PFSK-1 (cell line): ENCODE measurements around the gene MRTFB.

Experiments used
- FOXP2 ChIP-seq: optimal IDR thresholded peaks from 2 replicates; pipeline ENCODE3; 2011; ENCODE audit warnings: borderline replicate concordance, control low read depth, inconsistent platforms; ENCODE audit not compliant: insufficient read depth; ENCODE audit errors: extremely low read length, extremely low read depth
- POLR2AphosphoS5 ChIP-seq: IDR thresholded peaks from 2 replicates; pipeline ENCODE4 v1.6.1; 2012; ENCODE audit warnings: low read depth, mild to moderate bottlenecking, control low read depth, low read length, moderate library complexity
- REST ChIP-seq, 2 experiments: IDR thresholded peaks; 2 replicates each; pipeline versions ENCODE4 v1.6.1 to v1.8.0; 2011 to 2012; ENCODE audit warnings: low read depth in 2 of 2, low read length in 2 of 2, control low read depth in 1 of 2, inconsistent platforms in 1 of 2, mild to moderate bottlenecking in 1 of 2, moderate library complexity in 1 of 2; ENCODE audit not compliant: insufficient read depth in 1 of 2
- SIN3A ChIP-seq: IDR thresholded peaks from 2 replicates; pipeline ENCODE4 v1.6.1; 2012; ENCODE audit warnings: mild to moderate bottlenecking, low read length, moderate library complexity, borderline replicate concordance; ENCODE audit not compliant: insufficient read depth
- TAF1 ChIP-seq: IDR thresholded peaks from 2 replicates; pipeline ENCODE4 v1.6.1; 2012; ENCODE audit warnings: low read length, control low read depth, borderline replicate concordance; ENCODE audit not compliant: insufficient read depth

Gene MRTFB

GRCh38 chr16:14202095-14202494 lies 131.0 kb downstream of the MRTFB start:
- TF ChIP-seq SIN3A (no peak), TAF1 (no peak), FOXP2 (no peak), POLR2AphosphoS5 (no peak), REST (IDR thresholded peaks at IDR 0.05; ENCODE audit: insufficient read depth in 1 of 2, low read depth in 2 of 2, low read length in 2 of 2) (no peak)

GRCh38 chr16:14202697-14203096 lies 131.6 kb downstream of the MRTFB start:
- TF ChIP-seq REST (IDR thresholded peaks at IDR 0.05; ENCODE audit: insufficient read depth in 1 of 2, low read depth in 2 of 2, low read length in 2 of 2) (no peak), TAF1 (no peak), SIN3A (no peak), POLR2AphosphoS5 (no peak), FOXP2 (no peak)

- no peak for TF ChIP-seq REST (IDR thresholded peaks at IDR 0.05; ENCODE audit: insufficient read depth in 1 of 2, low read depth in 2 of 2, low read length in 2 of 2)
- no peak for TF ChIP-seq SIN3A
- TF ChIP-seq TAF1: no peak
- TF ChIP-seq POLR2AphosphoS5: no peak
- TF ChIP-seq FOXP2: no peak
Measured at GRCh38 chr16:14203166-14203565, 132.0 kb downstream of the MRTFB start.

- TF ChIP-seq FOXP2 (no peak), TAF1 (no peak), SIN3A (no peak), POLR2AphosphoS5 (no peak), REST (IDR thresholded peaks at IDR 0.05; ENCODE audit: insufficient read depth in 1 of 2, low read depth in 2 of 2, low read length in 2 of 2) (no peak)
Measured at GRCh38 chr16:14205666-14206065, 134.5 kb downstream of the MRTFB start.

GRCh38 chr16:14211856-14212543 lies 140.9 kb downstream of the MRTFB start:
- TF ChIP-seq REST (IDR thresholded peaks at IDR 0.05; ENCODE audit: insufficient read depth in 1 of 2, low read depth in 2 of 2, low read length in 2 of 2): no peak
- no peak for TF ChIP-seq SIN3A
- TF ChIP-seq POLR2AphosphoS5: no peak
- no peak for TF ChIP-seq TAF1
- no peak for TF ChIP-seq FOXP2
